Neural cell (in vitro differentiated cells): Measurements from ENCODE around the gene IFNGR2. TPM values are rescaled to one million over a fixed set of nuclear protein-coding genes. Genes with fewer than 3 reads are reported as not detected.

Source experiments
- H2AFZ ChIP-seq: fragments of 200-600, 300-800 bp; sonication (generic), shearing (Covaris generic); 2 replicates; pipeline ENCODE4 v1.6.0; 2014; ENCODE audit warnings: low read depth, mild to moderate bottlenecking, antibody characterized with exemption, low read length, moderate library complexity
- H3F3A ChIP-seq: fragments of 200-600 bp; shearing (Covaris generic); 2 replicates; pipeline ENCODE4 v1.6.1; 2016; ENCODE audit warnings: mild to moderate bottlenecking, moderate library complexity, mixed read lengths, antibody characterized with exemption, low read length; ENCODE audit not compliant: insufficient read depth, poor library complexity, severe bottlenecking
- H3K27ac ChIP-seq: fragments of 200-600, 300-800 bp; sonication (generic), shearing (Covaris generic); 2 replicates; pipeline ENCODE4 v1.5.1; 2014; ENCODE audit warnings: mild to moderate bottlenecking, low read length, moderate library complexity
- H3K27me3 ChIP-seq: fragments of 300-800, 200-600 bp; sonication (generic), shearing (Covaris generic); 2 replicates; pipeline ENCODE4 v1.6.0; 2014; ENCODE audit warnings: mild to moderate bottlenecking, low read depth, low read length, moderate library complexity; ENCODE audit not compliant: insufficient read depth
- H3K36me3 ChIP-seq: fragments of 300-800, 200-600 bp; sonication (generic), shearing (Covaris generic); 2 replicates; pipeline ENCODE4 v1.5.1; 2014; ENCODE audit warnings: mild to moderate bottlenecking, antibody characterized with exemption, low read length, moderate library complexity; ENCODE audit not compliant: insufficient read depth
- H3K4me2 ChIP-seq: fragments of 300-800, 200-600 bp; sonication (generic), shearing (Covaris generic); 2 replicates; pipeline ENCODE4 v1.6.0; 2014; ENCODE audit warnings: mild to moderate bottlenecking, low read length
- H3K4me3 ChIP-seq: fragments of 300-800, 200-600 bp; sonication (generic), shearing (Covaris generic); 2 replicates; pipeline ENCODE4 v1.5.1; 2014; ENCODE audit warnings: mild to moderate bottlenecking, low read length, moderate library complexity
- H3K79me2 ChIP-seq: fragments of 200-600 bp; shearing (Covaris generic); replicated peaks from 2 replicates; pipeline ENCODE4 v1.6.0; 2014; ENCODE audit warnings: mild to moderate bottlenecking, low read length, moderate library complexity; ENCODE audit not compliant: insufficient read depth
- H3K9ac ChIP-seq: fragments of 300-800, 200-600 bp; sonication (generic), shearing (Covaris generic); 2 replicates; pipeline ENCODE4 v1.6.1; 2016; ENCODE audit warnings: mild to moderate bottlenecking, low read length, mixed read lengths
- H3K9me2 ChIP-seq: fragments of 200-600 bp; shearing (Covaris generic); 2 replicates; pipeline ENCODE4 v1.6.1; 2016; ENCODE audit warnings: mild to moderate bottlenecking, low read length, mixed read lengths; ENCODE audit not compliant: insufficient read depth
- H3K9me3 ChIP-seq: fragments of 200-600, 300-800 bp; sonication (generic), shearing (Covaris generic); 2 replicates; pipeline ENCODE4 v1.6.1; 2016; ENCODE audit warnings: mild to moderate bottlenecking, mixed run types, low read length, moderate library complexity, mixed read lengths
- H4K20me1 ChIP-seq: fragments of 200-600 bp; shearing (Covaris generic); 2 replicates; pipeline ENCODE4 v1.6.1; 2016; ENCODE audit warnings: mild to moderate bottlenecking, mixed run types; ENCODE audit not compliant: insufficient read depth
- EP300 ChIP-seq: fragments of 450-650 bp; conservative IDR thresholded peaks from 2 replicates; pipeline ENCODE4 v1.6.1; 2014; ENCODE audit warnings: antibody characterized with exemption, mild to moderate bottlenecking, moderate library complexity; ENCODE audit not compliant: poor library complexity, severe bottlenecking
- EZH2 ChIP-seq: fragments of 200-600, 300-800 bp; shearing (Covaris generic), sonication (generic); IDR thresholded peaks from 2 replicates; pipeline ENCODE4 v1.6.1; 2014; ENCODE audit warnings: antibody characterized with exemption, low read length, borderline replicate concordance, mild to moderate bottlenecking; ENCODE audit not compliant: insufficient read depth, poor library complexity, severe bottlenecking
- MXI1 ChIP-seq: fragments of 450-650 bp; conservative IDR thresholded peaks from 2 replicates; pipeline ENCODE4 v1.6.1; 2014; ENCODE audit warnings: antibody characterized with exemption, mild to moderate bottlenecking; ENCODE audit not compliant: poor library complexity, severe bottlenecking
- POLR2AphosphoS5 ChIP-seq: IDR thresholded peaks from 2 replicates; pipeline ENCODE4 v1.6.1; 2012
- RAD21 ChIP-seq: fragments of 450-650 bp; conservative IDR thresholded peaks from 2 replicates; pipeline ENCODE4 v1.6.1; 2014; ENCODE audit warnings: antibody characterized with exemption, mild to moderate bottlenecking, moderate library complexity
- SMC3 ChIP-seq: fragments of 450-650 bp; conservative IDR thresholded peaks from 2 replicates; pipeline ENCODE4 v1.6.1; 2014; ENCODE audit warnings: antibody characterized with exemption, mild to moderate bottlenecking, moderate library complexity; ENCODE audit not compliant: poor library complexity
- TAF1 ChIP-seq: IDR thresholded peaks from 2 replicates; pipeline ENCODE4 v1.6.1; 2012; ENCODE audit warnings: low read depth
- polyA plus RNA-seq: library from polyadenylated mRNA; depleted of rRNA; stranded (reverse); fragments of >200 nt; gene quantifications from 2 replicates; pipeline ENCODE4 v1.2.3, GENCODE V29; 2014
- TF ChIP-seq, protein P1 (sequence below): IDR thresholded peaks from 2 replicates; pipeline ENCODE4 v1.6.1; 2012; ENCODE audit warnings: borderline replicate concordance
- TF ChIP-seq, protein P2 (sequence below): fragments of 450-650 bp; IDR thresholded peaks from 2 replicates; pipeline ENCODE4 v1.5.1; 2014; ENCODE audit warnings: antibody characterized with exemption, mild to moderate bottlenecking, moderate library complexity; ENCODE audit not compliant: poor library complexity, severe bottlenecking

Gene IFNGR2
- polyA plus RNA-seq, 1 donor from 2014 or later: 57.2 TPM

DNA sequence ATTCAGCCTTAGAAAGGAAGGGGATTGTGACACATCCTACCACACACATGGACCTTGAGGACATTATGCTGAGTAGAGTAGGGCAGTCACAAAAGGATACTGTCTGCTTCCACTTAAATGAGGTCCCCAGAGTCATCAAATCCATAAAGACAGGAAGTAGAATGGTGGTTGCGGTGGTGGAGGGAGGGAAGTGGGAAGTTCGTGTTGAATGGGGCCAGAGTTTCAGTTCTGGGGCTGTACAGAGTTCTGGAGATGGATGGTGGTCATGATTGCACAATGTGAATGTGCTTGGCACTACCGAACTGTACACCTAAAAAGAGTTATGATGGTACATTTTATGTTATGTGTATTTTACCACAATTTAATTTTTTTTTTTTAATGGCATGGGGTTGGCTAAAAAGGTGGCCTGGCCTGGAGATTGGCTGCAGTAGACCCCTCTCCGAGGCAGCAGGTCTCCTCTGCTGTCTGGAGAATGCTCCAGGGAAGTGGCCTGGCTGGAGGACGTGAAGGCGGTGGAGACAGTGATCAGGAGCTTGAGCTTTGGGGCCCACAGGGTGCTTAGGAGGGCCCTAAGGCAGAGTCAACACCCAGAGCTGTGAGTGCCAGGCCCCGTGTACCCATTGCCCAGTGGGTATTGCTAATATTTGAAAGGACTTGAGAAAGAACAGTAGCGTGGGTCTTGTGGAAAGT, 30.4 kb downstream of the IFNGR2 start:
- H2AFZ ChIP-seq: no peak overlapping the region
- no peaks in the 10 kb centered on the region for H4K20me1 ChIP-seq
- no peaks in the 10 kb centered on the region for H3K27me3 ChIP-seq
- H3K9ac ChIP-seq: no peak overlapping the region
- H3K27ac ChIP-seq: no peak overlapping the region
- no peaks in the 10 kb centered on the region for H3K9me2 ChIP-seq
- H3K79me2 ChIP-seq: no peaks in the 10 kb centered on the region
- TF ChIP-seq, protein P1, sequence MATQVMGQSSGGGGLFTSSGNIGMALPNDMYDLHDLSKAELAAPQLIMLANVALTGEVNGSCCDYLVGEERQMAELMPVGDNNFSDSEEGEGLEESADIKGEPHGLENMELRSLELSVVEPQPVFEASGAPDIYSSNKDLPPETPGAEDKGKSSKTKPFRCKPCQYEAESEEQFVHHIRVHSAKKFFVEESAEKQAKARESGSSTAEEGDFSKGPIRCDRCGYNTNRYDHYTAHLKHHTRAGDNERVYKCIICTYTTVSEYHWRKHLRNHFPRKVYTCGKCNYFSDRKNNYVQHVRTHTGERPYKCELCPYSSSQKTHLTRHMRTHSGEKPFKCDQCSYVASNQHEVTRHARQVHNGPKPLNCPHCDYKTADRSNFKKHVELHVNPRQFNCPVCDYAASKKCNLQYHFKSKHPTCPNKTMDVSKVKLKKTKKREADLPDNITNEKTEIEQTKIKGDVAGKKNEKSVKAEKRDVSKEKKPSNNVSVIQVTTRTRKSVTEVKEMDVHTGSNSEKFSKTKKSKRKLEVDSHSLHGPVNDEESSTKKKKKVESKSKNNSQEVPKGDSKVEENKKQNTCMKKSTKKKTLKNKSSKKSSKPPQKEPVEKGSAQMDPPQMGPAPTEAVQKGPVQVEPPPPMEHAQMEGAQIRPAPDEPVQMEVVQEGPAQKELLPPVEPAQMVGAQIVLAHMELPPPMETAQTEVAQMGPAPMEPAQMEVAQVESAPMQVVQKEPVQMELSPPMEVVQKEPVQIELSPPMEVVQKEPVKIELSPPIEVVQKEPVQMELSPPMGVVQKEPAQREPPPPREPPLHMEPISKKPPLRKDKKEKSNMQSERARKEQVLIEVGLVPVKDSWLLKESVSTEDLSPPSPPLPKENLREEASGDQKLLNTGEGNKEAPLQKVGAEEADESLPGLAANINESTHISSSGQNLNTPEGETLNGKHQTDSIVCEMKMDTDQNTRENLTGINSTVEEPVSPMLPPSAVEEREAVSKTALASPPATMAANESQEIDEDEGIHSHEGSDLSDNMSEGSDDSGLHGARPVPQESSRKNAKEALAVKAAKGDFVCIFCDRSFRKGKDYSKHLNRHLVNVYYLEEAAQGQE: no peak
- TF ChIP-seq SMC3 (no peak), EZH2 (no peak)
- H3K9me3 ChIP-seq: no peaks in the 10 kb centered on the region
- H3K4me2 ChIP-seq: no peak overlapping the region
- no peaks in the 10 kb centered on the region for H3F3A ChIP-seq
- H3K4me3 ChIP-seq: no peak overlapping the region
- peaks cover 5% of the 10 kb centered on the region for H3K36me3 ChIP-seq

DNA sequence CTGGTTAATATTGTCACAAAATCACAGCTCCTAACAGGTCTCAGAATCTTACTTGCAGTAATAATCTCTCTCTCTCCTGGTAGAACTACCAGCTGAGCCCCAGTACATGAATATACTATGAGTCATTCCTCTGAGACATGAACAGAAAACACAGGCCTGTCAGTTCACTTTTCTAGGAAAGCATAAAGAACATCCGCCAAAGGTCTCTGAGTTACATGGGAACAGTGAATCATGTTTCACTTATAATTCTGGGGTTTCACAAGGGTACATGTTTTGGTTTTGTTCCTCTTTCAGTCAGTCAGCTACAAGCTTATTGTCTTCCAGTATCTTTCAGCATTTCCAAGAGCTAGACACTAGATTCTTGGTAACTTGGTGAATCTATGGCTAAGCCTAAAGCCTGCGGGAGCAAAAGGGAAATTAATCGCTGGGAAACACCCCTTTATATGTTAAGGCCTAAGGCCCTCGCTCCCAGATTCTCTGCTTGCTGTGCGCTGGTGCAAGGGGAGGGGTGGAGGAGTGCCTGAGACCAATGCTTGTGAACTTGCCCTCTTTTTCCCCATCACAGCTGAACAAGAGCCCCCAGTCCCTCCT, 31.7 kb downstream of the IFNGR2 start:
- H3F3A ChIP-seq: no peaks in the 10 kb centered on the region
- no peak overlapping the region for H3K9ac ChIP-seq
- H3K9me3 ChIP-seq: no peaks in the 10 kb centered on the region
- H3K27ac ChIP-seq: no peak overlapping the region
- H2AFZ ChIP-seq: no peak overlapping the region
- H3K36me3 ChIP-seq: peaks cover 5% of the 10 kb centered on the region
- H3K9me2 ChIP-seq: no peaks in the 10 kb centered on the region
- H3K4me3 ChIP-seq: no peak overlapping the region
- H3K27me3 ChIP-seq: no peaks in the 10 kb centered on the region
- no peaks in the 10 kb centered on the region for H3K79me2 ChIP-seq
- H4K20me1 ChIP-seq: no peaks in the 10 kb centered on the region
- no peak overlapping the region for H3K4me2 ChIP-seq
- TF ChIP-seq RAD21: no peak
- no peak for TF ChIP-seq EP300
- TF ChIP-seq, protein P2, sequence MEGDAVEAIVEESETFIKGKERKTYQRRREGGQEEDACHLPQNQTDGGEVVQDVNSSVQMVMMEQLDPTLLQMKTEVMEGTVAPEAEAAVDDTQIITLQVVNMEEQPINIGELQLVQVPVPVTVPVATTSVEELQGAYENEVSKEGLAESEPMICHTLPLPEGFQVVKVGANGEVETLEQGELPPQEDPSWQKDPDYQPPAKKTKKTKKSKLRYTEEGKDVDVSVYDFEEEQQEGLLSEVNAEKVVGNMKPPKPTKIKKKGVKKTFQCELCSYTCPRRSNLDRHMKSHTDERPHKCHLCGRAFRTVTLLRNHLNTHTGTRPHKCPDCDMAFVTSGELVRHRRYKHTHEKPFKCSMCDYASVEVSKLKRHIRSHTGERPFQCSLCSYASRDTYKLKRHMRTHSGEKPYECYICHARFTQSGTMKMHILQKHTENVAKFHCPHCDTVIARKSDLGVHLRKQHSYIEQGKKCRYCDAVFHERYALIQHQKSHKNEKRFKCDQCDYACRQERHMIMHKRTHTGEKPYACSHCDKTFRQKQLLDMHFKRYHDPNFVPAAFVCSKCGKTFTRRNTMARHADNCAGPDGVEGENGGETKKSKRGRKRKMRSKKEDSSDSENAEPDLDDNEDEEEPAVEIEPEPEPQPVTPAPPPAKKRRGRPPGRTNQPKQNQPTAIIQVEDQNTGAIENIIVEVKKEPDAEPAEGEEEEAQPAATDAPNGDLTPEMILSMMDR: no peak
- no peak for TF ChIP-seq POLR2AphosphoS5

DNA sequence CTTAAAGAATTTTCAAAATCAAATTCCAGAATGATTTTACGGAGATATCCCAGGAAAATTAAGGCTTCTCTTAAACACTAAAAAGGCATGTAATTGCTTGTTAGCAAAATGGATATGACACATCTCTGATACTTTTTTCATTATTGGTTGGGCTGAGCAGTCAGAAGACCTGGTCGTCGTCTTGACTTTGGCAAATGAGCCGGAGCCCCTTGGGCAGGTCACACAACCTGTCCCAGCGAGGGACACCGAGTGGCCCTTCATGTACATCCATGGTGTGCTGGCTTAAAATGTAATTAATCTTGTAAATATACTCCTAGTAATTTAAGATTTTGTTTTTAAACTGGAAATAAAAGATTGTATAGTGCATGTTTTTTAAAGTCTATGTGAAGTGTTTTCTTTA, 33.9 kb downstream of the IFNGR2 start:
- H3K9ac ChIP-seq: no peak overlapping the region
- no peaks in the 10 kb centered on the region for H3F3A ChIP-seq
- H3K79me2 ChIP-seq: no peaks in the 10 kb centered on the region
- peaks cover 5% of the 10 kb centered on the region for H3K36me3 ChIP-seq
- no peak overlapping the region for H3K4me3 ChIP-seq
- no peak overlapping the region for H3K4me2 ChIP-seq
- H4K20me1 ChIP-seq: no peaks in the 10 kb centered on the region
- H2AFZ ChIP-seq: no peak overlapping the region
- H3K27ac ChIP-seq: no peak overlapping the region
- no peaks in the 10 kb centered on the region for H3K9me3 ChIP-seq
- H3K9me2 ChIP-seq: no peaks in the 10 kb centered on the region
- TF ChIP-seq, protein P1: no peak
- TF ChIP-seq SMC3 (no peak), RAD21 (no peak), POLR2AphosphoS5 (no peak), TAF1 (no peak), EZH2 (no peak), EP300 (no peak), MXI1 (no peak)
- TF ChIP-seq, protein P2: no peak
- H3K27me3 ChIP-seq: no peaks in the 10 kb centered on the region
